AG04449 (cell line): ENCODE results near the gene RBM33.

Experiments
- CTCF ChIA-PET: fragments of 350-600 bp; formaldehyde crosslinking; extraction: SDS; loops from one replicate; lab custom pipeline; 2021; ENCODE audit warnings: antibody characterized with exemption; lab: Yijun Ruan, JAX
- POLR2A ChIA-PET: fragments of 400-600, 350-600 bp; formaldehyde crosslinking; extraction: SDS; loops from one replicate; lab custom pipeline; 2020; ENCODE audit warnings: antibody characterized with exemption, inconsistent platforms; lab: Yijun Ruan, JAX
- DNase-seq: peaks from one replicate; pipeline ENCODE4 v3.0.0-alpha.2; 2010; ENCODE audit warnings: low read depth, low spot score
- H3K4me3 ChIP-seq: 2 replicates; pipeline ENCODE4 v1.5.1; 2011; ENCODE audit warnings: low read depth, mild to moderate bottlenecking, control low read depth, low read length
- CTCF ChIP-seq: IDR thresholded peaks from one replicate; pipeline ENCODE4 v1.5.1; 2011; ENCODE audit warnings: mild to moderate bottlenecking, moderate library complexity, low read length, control low read depth, inconsistent platforms; ENCODE audit not compliant: insufficient read depth; ENCODE audit errors: missing control alignments

RBM33 gene

GRCh38 chr7:155753446-155753965 is 109.0 kb downstream of the RBM33 start:
- ChIA-PET POLR2A (interaction anchor here (1.0 kb wide), 1 partner anchor 109 kb away, joined by 3 read pairs; no protein-coding TSS in a partner anchor), CTCF (interaction anchor here (1.6 to 26.1 kb wide), 2 partner anchors 11 to 155 kb away, joined by 3 to 410 read pairs; no protein-coding TSS in a partner anchor)
- no peak overlapping the region for H3K4me3 ChIP-seq
- no peak for TF ChIP-seq CTCF
- no peak for DNase-seq

GRCh38 chr7:155754165-155754564 is 109.7 kb downstream of the RBM33 start:
- ChIA-PET POLR2A (interaction anchor here (1.0 kb wide), 1 partner anchor 110 kb away, joined by 3 read pairs; no protein-coding TSS in a partner anchor), CTCF (interaction anchor here (0.9 to 26.1 kb wide), 3 partner anchors 10 to 156 kb away, joined by 3 to 410 read pairs (median 4); no protein-coding TSS in a partner anchor)
- DNase-seq, result no peak
- H3K4me3 ChIP-seq, result no peak overlapping the region
- no peak for TF ChIP-seq CTCF

- POLR2A ChIA-PET, result no interaction called here
- no peak for DNase-seq
- CTCF ChIA-PET, result interaction anchor here (0.9 to 26.1 kb wide), 3 partner anchors 9 to 157 kb away, joined by 3 to 410 read pairs (median 4); no protein-coding TSS in a partner anchor
These were observed 110.6 kb downstream of the RBM33 start for GRCh38 chr7:155755026-155755425.

GRCh38 chr7:155756322-155756721 is 111.9 kb downstream of the RBM33 start:
- no peak for TF ChIP-seq CTCF
- DNase-seq, result no peak
- CTCF ChIA-PET, result interaction anchor here (1.5 kb wide), 1 partner anchor 157 kb away, joined by 4 read pairs; no protein-coding TSS in a partner anchor
- H3K4me3 ChIP-seq, result no peak overlapping the region
- POLR2A ChIA-PET, result no interaction called here

More at GRCh38 chr7:155755026-155755425, 110.6 kb downstream of the RBM33 start:
- TF ChIP-seq CTCF, result no peak
- H3K4me3 ChIP-seq, result no peak overlapping the region

- no peak for TF ChIP-seq CTCF
- ChIA-PET CTCF (interaction anchor here (1.5 kb wide), 1 partner anchor 160 kb away, joined by 7 read pairs; no protein-coding TSS in a partner anchor), POLR2A (no interaction called here)
- no peak for DNase-seq
- H3K4me3 ChIP-seq, result no peak overlapping the region
These were observed 113.9 kb downstream of the RBM33 start for GRCh38 chr7:155758348-155758747.

GRCh38 chr7:155759740-155760430 is 115.4 kb downstream of the RBM33 start:
- no peak for TF ChIP-seq CTCF
- POLR2A ChIA-PET, result no interaction called here
- DNase-seq, result no peak
- CTCF ChIA-PET, result interaction anchor here (1.9 kb wide), 1 partner anchor 8 kb away, joined by 4 read pairs; no protein-coding TSS in a partner anchor
- H3K4me3 ChIP-seq, result no peak overlapping the region
